ENCODE measurements around the gene SP110.

The SP110 gene

GRCh38 chr2:230131366-230131765, 88.4 kb downstream of the SP110 start:
- no peak for TF ChIP-seq CTCF (IDR thresholded peaks at IDR 0.05)

- TF ChIP-seq CTCF (IDR thresholded peaks at IDR 0.05), result no peak
These were observed 89.0 kb downstream of the SP110 start for GRCh38 chr2:230130668-230131364.

- TF ChIP-seq CTCF (IDR thresholded peaks at IDR 0.05), result no peak
These were observed 90.4 kb downstream of the SP110 start for GRCh38 chr2:230129343-230129742.

- TF ChIP-seq CTCF (IDR thresholded peaks at IDR 0.05), result no peak
These were observed 91.0 kb downstream of the SP110 start for GRCh38 chr2:230128623-230129342.

GRCh38 chr2:230127195-230127594, 92.6 kb downstream of the SP110 start:
- no peak for TF ChIP-seq CTCF (IDR thresholded peaks at IDR 0.05)

- no peak for TF ChIP-seq CTCF (IDR thresholded peaks at IDR 0.05)
These were observed 94.9 kb downstream of the SP110 start for GRCh38 chr2:230124757-230125431.

- no peak for TF ChIP-seq CTCF (IDR thresholded peaks at IDR 0.05)
These were observed 95.5 kb downstream of the SP110 start for GRCh38 chr2:230124235-230124634.
